Calu3 (cell line): ENCODE data around the gene MUC6. TPM values are rescaled to one million over a fixed set of nuclear protein-coding genes. Genes with fewer than 3 reads are reported as not detected.
"Not testable (repeated sequence)": the region's sequence is repeated elsewhere in the genome, so short reads cannot be mapped to it uniquely, and the experiment has no call there.

Source experiments
- BruUV-seq: library from RNA; stranded (reverse); fragments of 400-500 nt; replicated peaks from 2 replicates; lab custom pipeline; 2021; lab: Mats Ljungman, UMichigan
- CTCF ChIA-PET: fragments of 300-600 bp; sonication (Branson Sonifier 250); formaldehyde crosslinking; loops from one replicate; lab custom pipeline; 2022; ENCODE audit warnings: antibody characterized with exemption; lab: Charles Lee
- DNase-seq: peaks from one replicate; pipeline ENCODE4 v3.0.0; 2022
- H3K27ac Mint-ChIP-seq: one replicate; pipeline ENCODE4 v1.8.0; 2022; ENCODE audit warnings: mixed read lengths; ENCODE audit not compliant: unreplicated experiment
- H3K27me3 Mint-ChIP-seq: one replicate; pipeline ENCODE4 v1.8.0; 2022; ENCODE audit warnings: mixed read lengths; ENCODE audit not compliant: unreplicated experiment
- H3K36me3 Mint-ChIP-seq: one replicate; pipeline ENCODE4 v1.8.0; 2022; ENCODE audit warnings: mild to moderate bottlenecking, moderate library complexity, mixed read lengths; ENCODE audit not compliant: insufficient read depth, unreplicated experiment
- H3K4me1 Mint-ChIP-seq: one replicate; pipeline ENCODE4 v1.8.0; 2022; ENCODE audit warnings: mild to moderate bottlenecking, low read depth, mixed read lengths; ENCODE audit not compliant: unreplicated experiment
- H3K4me3 Mint-ChIP-seq: one replicate; pipeline ENCODE4 v1.8.0; 2022; ENCODE audit warnings: mild to moderate bottlenecking, low read depth, moderate library complexity, mixed read lengths; ENCODE audit not compliant: unreplicated experiment
- H3K9me3 Mint-ChIP-seq: one replicate; pipeline ENCODE4 v1.8.0; 2022; ENCODE audit warnings: low read depth, mixed read lengths; ENCODE audit not compliant: unreplicated experiment
- CTCF ChIP-seq: fragments of 200-600 bp; IDR thresholded peaks from one replicate; pipeline ENCODE4 v1.8.0; 2022; ENCODE audit warnings: antibody characterized with exemption; ENCODE audit not compliant: unreplicated experiment
- intact Hi-C: fragments of 100-400 bp; cut with micrococcal nuclease; formaldehyde crosslinking; loops from one replicate; pipeline ENCODE4 v1.10.0; 2022; ENCODE audit not compliant: unreplicated experiment
- total RNA-seq: library from RNA; stranded (reverse); gene quantifications from 2 replicates; pipeline ENCODE4 v1.2.3, GENCODE V29; 2022

Gene MUC6
- total RNA-seq, 1 experiment from 2014 or later: 0.73 TPM

GRCh38 chr11:975827-976226, 60.7 kb downstream of the MUC6 start:
- no peak for DNase-seq
- CTCF ChIA-PET: interaction anchor here (2.5 kb wide), 1 partner anchor 23 kb away, joined by 6 read pairs; no protein-coding TSS in a partner anchor
- H3K36me3 Mint-ChIP-seq: peaks cover 53% of the 10 kb centered on the region
- no peak for TF ChIP-seq CTCF
- no peak overlapping the region for H3K4me3 Mint-ChIP-seq
- intact Hi-C loops: no loop called here
- no peaks in the 10 kb centered on the region for H3K4me1 Mint-ChIP-seq
- no peaks in the 10 kb centered on the region for H3K9me3 Mint-ChIP-seq
- no TSS peak for BruUV-seq
- H3K27ac Mint-ChIP-seq: peak overlapping the region; percentile 46
- no peaks in the 10 kb centered on the region for H3K27me3 Mint-ChIP-seq

GRCh38 chr11:975376-975775, 61.1 kb downstream of the MUC6 start:
- Mint-ChIP-seq H3K27ac (peak overlapping the region; percentile 76), H3K36me3 (peaks cover 53% of the 10 kb centered on the region)
- H3K27me3 Mint-ChIP-seq, DNase-seq, intact Hi-C loops, BruUV-seq, H3K4me1 Mint-ChIP-seq, H3K9me3 Mint-ChIP-seq, H3K4me3 Mint-ChIP-seq: not testable (repeated sequence)
- CTCF ChIA-PET: interaction anchor here (2.5 kb wide), 1 partner anchor 23 kb away, joined by 6 read pairs; no protein-coding TSS in a partner anchor

GRCh38 chr11:973237-973636, 63.3 kb downstream of the MUC6 start:
- Mint-ChIP-seq H3K27me3 (no peaks in the 10 kb centered on the region), H3K4me3 (no peak overlapping the region), H3K4me1 (no peaks in the 10 kb centered on the region), H3K9me3 (no peaks in the 10 kb centered on the region), H3K36me3 (peaks cover 49% of the 10 kb centered on the region), H3K27ac (no peak overlapping the region)
- intact Hi-C loops: no loop called here
- no peak for TF ChIP-seq CTCF
- CTCF ChIA-PET: interaction anchor here (0.6 kb wide), 2 partner anchors 27 to 112 kb away, joined by 3 to 4 read pairs; no protein-coding TSS in a partner anchor
- DNase-seq: no peak
- no TSS peak for BruUV-seq

GRCh38 chr11:972523-973211, 63.9 kb downstream of the MUC6 start:
- BruUV-seq: no TSS peak
- H3K36me3 Mint-ChIP-seq: peaks cover 51% of the 10 kb centered on the region
- intact Hi-C loops: no loop called here
- H3K4me1 Mint-ChIP-seq: no peaks in the 10 kb centered on the region
- CTCF ChIA-PET: interaction anchor here (0.6 kb wide), 2 partner anchors 26 to 111 kb away, joined by 3 to 4 read pairs; no protein-coding TSS in a partner anchor
- no peak overlapping the region for H3K4me3 Mint-ChIP-seq
- H3K9me3 Mint-ChIP-seq: no peaks in the 10 kb centered on the region
- H3K27me3 Mint-ChIP-seq: no peaks in the 10 kb centered on the region
- no peak for TF ChIP-seq CTCF
- H3K27ac Mint-ChIP-seq: no peak overlapping the region
- DNase-seq: no peak
